Liver (tissue), 9 donors: ENCODE measurements around the gene EIF2AK3. TPM values are rescaled to one million over a fixed set of nuclear protein-coding genes. Genes with fewer than 3 reads are reported as not detected.

ENCODE experiments used
- DNase-seq: peaks from one replicate; pipeline ENCODE4 v3.0.0-alpha.2; 2017; ENCODE audit warnings: low spot score
- H3K27ac ChIP-seq, 2 donors: one replicate each; pipeline ENCODE4 v1.7.0; 2013; ENCODE audit warnings: inconsistent platforms in 2 of 2, low read length in 2 of 2, control low read depth in 1 of 2, low read depth in 1 of 2, mild to moderate bottlenecking in 1 of 2
- H3K27me3 ChIP-seq, 4 donors: one replicate each; pipeline versions ENCODE4 v1.6.1 to v1.7.0; 2013; ENCODE audit warnings: low read length in 3 of 4, inconsistent platforms in 1 of 4, mild to moderate bottlenecking in 1 of 4, moderate library complexity in 1 of 4; ENCODE audit not compliant: control insufficient read depth in 4 of 4, insufficient read depth in 4 of 4
- H3K36me3 ChIP-seq, 4 donors: one replicate each; pipeline versions ENCODE4 v1.6.1 to v1.7.0; 2013; ENCODE audit warnings: low read length in 3 of 4, mild to moderate bottlenecking in 3 of 4, low read depth in 1 of 4, moderate library complexity in 1 of 4; ENCODE audit not compliant: control insufficient read depth in 4 of 4, insufficient read depth in 3 of 4
- H3K4me1 ChIP-seq, 4 donors: one replicate each; pipeline versions ENCODE4 v1.6.1 to v1.7.0; 2013; ENCODE audit warnings: low read length in 3 of 4, mild to moderate bottlenecking in 3 of 4, moderate library complexity in 1 of 4; ENCODE audit not compliant: control insufficient read depth in 4 of 4, insufficient read depth in 4 of 4
- H3K4me3 ChIP-seq, 3 donors: one replicate each; pipeline versions ENCODE4 v1.6.1 to v1.7.0; 2013; ENCODE audit warnings: low read length in 3 of 3, control low read depth in 1 of 3, low read depth in 1 of 3, mild to moderate bottlenecking in 1 of 3
- H3K9ac ChIP-seq, 2 donors: one replicate each; pipeline ENCODE4 v1.7.0; 2013; ENCODE audit warnings: low read length in 2 of 2, mild to moderate bottlenecking in 2 of 2, moderate library complexity in 2 of 2, control low read depth in 1 of 2, low read depth in 1 of 2
- H3K9me3 ChIP-seq, 4 donors: one replicate each; pipeline versions ENCODE4 v1.6.1 to v1.7.0; 2013; ENCODE audit warnings: low read length in 3 of 4; ENCODE audit not compliant: control insufficient read depth in 4 of 4
- EGR1 ChIP-seq, 2 donors: IDR thresholded peaks; 2 replicates each; pipeline ENCODE4 v1.6.1; 2016 to 2018; ENCODE audit warnings: antibody characterized with exemption in 2 of 2, low read depth in 2 of 2
- FOXA1 ChIP-seq: IDR thresholded peaks from 2 replicates; pipeline ENCODE4 v1.6.1; 2016; ENCODE audit warnings: antibody characterized with exemption
- FOXA2 ChIP-seq: IDR thresholded peaks from 2 replicates; pipeline ENCODE4 v1.6.1; 2016; ENCODE audit warnings: antibody characterized with exemption
- GABPA ChIP-seq, 2 donors: IDR thresholded peaks in 1 of 2; conservative IDR thresholded peaks in 1 of 2; 2 replicates each; pipeline ENCODE4 v1.6.1; 2016; ENCODE audit warnings: antibody characterized with exemption in 2 of 2, mild to moderate bottlenecking in 1 of 2, moderate library complexity in 1 of 2
- HNF4A ChIP-seq, 2 donors: conservative IDR thresholded peaks; 2 replicates each; pipeline ENCODE4 v1.6.1; 2016; ENCODE audit warnings: antibody characterized with exemption in 2 of 2, mild to moderate bottlenecking in 2 of 2
- JUND ChIP-seq, 2 donors: IDR thresholded peaks; 2 replicates each; pipeline ENCODE4 v1.6.1; 2016; ENCODE audit warnings: antibody characterized with exemption in 2 of 2
- NR2F2 ChIP-seq: IDR thresholded peaks from 2 replicates; pipeline ENCODE4 v1.6.1; 2016; ENCODE audit warnings: antibody characterized with exemption
- RAD21 ChIP-seq, 2 donors: IDR thresholded peaks; 2 replicates each; pipeline ENCODE4 v1.6.1; 2016; ENCODE audit warnings: antibody characterized with exemption in 2 of 2, mild to moderate bottlenecking in 2 of 2
- RXRA ChIP-seq, 2 donors: IDR thresholded peaks; 2 replicates each; pipeline ENCODE4 v1.6.1; 2017 to 2018; ENCODE audit warnings: antibody characterized with exemption in 2 of 2, mild to moderate bottlenecking in 1 of 2
- SP1 ChIP-seq: IDR thresholded peaks from 2 replicates; pipeline ENCODE4 v1.6.1; 2018; ENCODE audit warnings: antibody characterized with exemption, mild to moderate bottlenecking
- TAF1 ChIP-seq: conservative IDR thresholded peaks from 2 replicates; pipeline ENCODE4 v1.6.1; 2016; ENCODE audit warnings: antibody characterized with exemption, mild to moderate bottlenecking
- YY1 ChIP-seq: IDR thresholded peaks from 2 replicates; pipeline ENCODE4 v1.6.1; 2016; ENCODE audit warnings: antibody characterized with exemption, mild to moderate bottlenecking
- WGBS: extraction: QIAGEN DNeasy Blood & Tissue Kit; methylation state at CpG from one replicate; pipeline ENCODE4 v1.1.7; 2013; 5-methylcytosine and 5-hydroxymethylcytosine counted together
- polyA plus RNA-seq, 2 donors: library from polyadenylated mRNA; stranded (reverse) in 1 of 2; unstranded in 1 of 2; fragments of 200-250 nt in 1 of 2; fragments of >200 nt in 1 of 2; fragmentation: Nextera tagmentation in 1 of 2; extraction: Ambion mirVana in 1 of 2; gene quantifications; one replicate each; pipeline versions ENCODE4 v1.2.1 to v1.2.3, GENCODE V29; 2013 to 2015
- total RNA-seq, 2 donors: library from RNA; depleted of rRNA; stranded (reverse); fragments of >200 nt; gene quantifications; one replicate each; pipeline ENCODE4 v1.2.3, GENCODE V29; 2014
- TF ChIP-seq, protein P1 (sequence below): fragments of 150-350 bp; IDR thresholded peaks from 2 replicates; pipeline ENCODE4 v1.5.1; 2017; ENCODE audit warnings: improper control_type of control experiment, low read depth, low read length; ENCODE audit not compliant: missing input control
- TF ChIP-seq, protein P2 (sequence below): IDR thresholded peaks from 2 replicates; pipeline ENCODE4 v1.6.1; 2016; ENCODE audit warnings: antibody characterized with exemption
- TF ChIP-seq, protein P3 (sequence below): IDR thresholded peaks from 2 replicates; pipeline ENCODE4 v1.6.1; 2016; ENCODE audit warnings: antibody characterized with exemption, mild to moderate bottlenecking
- TF ChIP-seq, protein P4 (sequence below): IDR thresholded peaks from 2 replicates; pipeline ENCODE4 v1.6.1; 2016; ENCODE audit warnings: antibody characterized with exemption
- donor health status: healthy.
- donor health status: healthy.
- donor health status: healthy.
- donor health status: healthy.
- donor health status: healthy.

The EIF2AK3 gene
- total and polyA plus RNA-seq, 4 donors, result 2.9 to 31.5 (median 9.2) TPM

DNA sequence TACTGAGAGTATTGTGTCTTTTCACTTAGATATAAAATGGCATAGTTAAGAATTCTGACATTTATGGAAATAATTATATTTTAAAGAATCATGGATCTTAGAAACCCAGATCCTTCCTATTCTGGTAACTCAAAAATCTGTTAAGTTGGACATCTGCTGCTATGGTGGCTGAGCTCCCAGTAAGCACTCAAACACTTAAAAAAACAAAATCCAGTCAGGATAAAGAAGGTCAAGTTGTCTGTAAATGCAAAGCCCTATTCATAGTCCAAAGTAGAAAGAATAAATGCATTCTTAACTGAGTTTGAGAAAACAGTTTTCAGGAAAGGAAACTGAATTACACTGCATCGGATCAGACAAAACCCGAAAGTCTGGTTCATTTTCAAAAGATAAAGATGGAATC, 35.6 kb downstream of the EIF2AK3 start:
- H3K4me1 ChIP-seq, result no peaks in the 10 kb centered on the region
- peaks cover 6 to 35% (median 22%) of the 10 kb centered on the region in 4 donors for H3K36me3 ChIP-seq
- H3K4me3 ChIP-seq, result no peak overlapping the region
- 93% methylated on average over 2 of the region's 2 CpGs for WGBS
- no peak for TF ChIP-seq YY1
- TF ChIP-seq JUND (IDR thresholded peaks at IDR 0.05), result no peak
- TF ChIP-seq GABPA (IDR thresholded peaks at IDR 0.05 in 1 of 2, conservative IDR thresholded peaks at IDR 0.05 in 1 of 2), result no peak
- TF ChIP-seq, protein P1, sequence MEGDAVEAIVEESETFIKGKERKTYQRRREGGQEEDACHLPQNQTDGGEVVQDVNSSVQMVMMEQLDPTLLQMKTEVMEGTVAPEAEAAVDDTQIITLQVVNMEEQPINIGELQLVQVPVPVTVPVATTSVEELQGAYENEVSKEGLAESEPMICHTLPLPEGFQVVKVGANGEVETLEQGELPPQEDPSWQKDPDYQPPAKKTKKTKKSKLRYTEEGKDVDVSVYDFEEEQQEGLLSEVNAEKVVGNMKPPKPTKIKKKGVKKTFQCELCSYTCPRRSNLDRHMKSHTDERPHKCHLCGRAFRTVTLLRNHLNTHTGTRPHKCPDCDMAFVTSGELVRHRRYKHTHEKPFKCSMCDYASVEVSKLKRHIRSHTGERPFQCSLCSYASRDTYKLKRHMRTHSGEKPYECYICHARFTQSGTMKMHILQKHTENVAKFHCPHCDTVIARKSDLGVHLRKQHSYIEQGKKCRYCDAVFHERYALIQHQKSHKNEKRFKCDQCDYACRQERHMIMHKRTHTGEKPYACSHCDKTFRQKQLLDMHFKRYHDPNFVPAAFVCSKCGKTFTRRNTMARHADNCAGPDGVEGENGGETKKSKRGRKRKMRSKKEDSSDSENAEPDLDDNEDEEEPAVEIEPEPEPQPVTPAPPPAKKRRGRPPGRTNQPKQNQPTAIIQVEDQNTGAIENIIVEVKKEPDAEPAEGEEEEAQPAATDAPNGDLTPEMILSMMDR, result no peak
- TF ChIP-seq TAF1, result no peak
- no peak for TF ChIP-seq EGR1 (IDR thresholded peaks at IDR 0.05; ENCODE audit: low read depth in 2 of 2)
- TF ChIP-seq, protein P2, sequence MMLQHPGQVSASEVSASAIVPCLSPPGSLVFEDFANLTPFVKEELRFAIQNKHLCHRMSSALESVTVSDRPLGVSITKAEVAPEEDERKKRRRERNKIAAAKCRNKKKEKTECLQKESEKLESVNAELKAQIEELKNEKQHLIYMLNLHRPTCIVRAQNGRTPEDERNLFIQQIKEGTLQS, result no peak
- no peak for TF ChIP-seq FOXA1
- no peak for TF ChIP-seq RAD21 (IDR thresholded peaks at IDR 0.05)
- no peak for TF ChIP-seq RXRA (IDR thresholded peaks at IDR 0.05)
- TF ChIP-seq, protein P3, sequence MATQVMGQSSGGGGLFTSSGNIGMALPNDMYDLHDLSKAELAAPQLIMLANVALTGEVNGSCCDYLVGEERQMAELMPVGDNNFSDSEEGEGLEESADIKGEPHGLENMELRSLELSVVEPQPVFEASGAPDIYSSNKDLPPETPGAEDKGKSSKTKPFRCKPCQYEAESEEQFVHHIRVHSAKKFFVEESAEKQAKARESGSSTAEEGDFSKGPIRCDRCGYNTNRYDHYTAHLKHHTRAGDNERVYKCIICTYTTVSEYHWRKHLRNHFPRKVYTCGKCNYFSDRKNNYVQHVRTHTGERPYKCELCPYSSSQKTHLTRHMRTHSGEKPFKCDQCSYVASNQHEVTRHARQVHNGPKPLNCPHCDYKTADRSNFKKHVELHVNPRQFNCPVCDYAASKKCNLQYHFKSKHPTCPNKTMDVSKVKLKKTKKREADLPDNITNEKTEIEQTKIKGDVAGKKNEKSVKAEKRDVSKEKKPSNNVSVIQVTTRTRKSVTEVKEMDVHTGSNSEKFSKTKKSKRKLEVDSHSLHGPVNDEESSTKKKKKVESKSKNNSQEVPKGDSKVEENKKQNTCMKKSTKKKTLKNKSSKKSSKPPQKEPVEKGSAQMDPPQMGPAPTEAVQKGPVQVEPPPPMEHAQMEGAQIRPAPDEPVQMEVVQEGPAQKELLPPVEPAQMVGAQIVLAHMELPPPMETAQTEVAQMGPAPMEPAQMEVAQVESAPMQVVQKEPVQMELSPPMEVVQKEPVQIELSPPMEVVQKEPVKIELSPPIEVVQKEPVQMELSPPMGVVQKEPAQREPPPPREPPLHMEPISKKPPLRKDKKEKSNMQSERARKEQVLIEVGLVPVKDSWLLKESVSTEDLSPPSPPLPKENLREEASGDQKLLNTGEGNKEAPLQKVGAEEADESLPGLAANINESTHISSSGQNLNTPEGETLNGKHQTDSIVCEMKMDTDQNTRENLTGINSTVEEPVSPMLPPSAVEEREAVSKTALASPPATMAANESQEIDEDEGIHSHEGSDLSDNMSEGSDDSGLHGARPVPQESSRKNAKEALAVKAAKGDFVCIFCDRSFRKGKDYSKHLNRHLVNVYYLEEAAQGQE, result no peak
- TF ChIP-seq, protein P4, sequence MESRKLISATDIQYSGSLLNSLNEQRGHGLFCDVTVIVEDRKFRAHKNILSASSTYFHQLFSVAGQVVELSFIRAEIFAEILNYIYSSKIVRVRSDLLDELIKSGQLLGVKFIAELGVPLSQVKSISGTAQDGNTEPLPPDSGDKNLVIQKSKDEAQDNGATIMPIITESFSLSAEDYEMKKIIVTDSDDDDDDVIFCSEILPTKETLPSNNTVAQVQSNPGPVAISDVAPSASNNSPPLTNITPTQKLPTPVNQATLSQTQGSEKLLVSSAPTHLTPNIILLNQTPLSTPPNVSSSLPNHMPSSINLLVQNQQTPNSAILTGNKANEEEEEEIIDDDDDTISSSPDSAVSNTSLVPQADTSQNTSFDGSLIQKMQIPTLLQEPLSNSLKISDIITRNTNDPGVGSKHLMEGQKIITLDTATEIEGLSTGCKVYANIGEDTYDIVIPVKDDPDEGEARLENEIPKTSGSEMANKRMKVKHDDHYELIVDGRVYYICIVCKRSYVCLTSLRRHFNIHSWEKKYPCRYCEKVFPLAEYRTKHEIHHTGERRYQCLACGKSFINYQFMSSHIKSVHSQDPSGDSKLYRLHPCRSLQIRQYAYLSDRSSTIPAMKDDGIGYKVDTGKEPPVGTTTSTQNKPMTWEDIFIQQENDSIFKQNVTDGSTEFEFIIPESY, result no peak
- TF ChIP-seq NR2F2, result no peak
- H3K27ac ChIP-seq, result no peak overlapping the region
- H3K9ac ChIP-seq, result no peak overlapping the region
- no peaks in the 10 kb centered on the region for H3K9me3 ChIP-seq
- no peak for DNase-seq
- H3K27me3 ChIP-seq, result no peaks in the 10 kb centered on the region

DNA sequence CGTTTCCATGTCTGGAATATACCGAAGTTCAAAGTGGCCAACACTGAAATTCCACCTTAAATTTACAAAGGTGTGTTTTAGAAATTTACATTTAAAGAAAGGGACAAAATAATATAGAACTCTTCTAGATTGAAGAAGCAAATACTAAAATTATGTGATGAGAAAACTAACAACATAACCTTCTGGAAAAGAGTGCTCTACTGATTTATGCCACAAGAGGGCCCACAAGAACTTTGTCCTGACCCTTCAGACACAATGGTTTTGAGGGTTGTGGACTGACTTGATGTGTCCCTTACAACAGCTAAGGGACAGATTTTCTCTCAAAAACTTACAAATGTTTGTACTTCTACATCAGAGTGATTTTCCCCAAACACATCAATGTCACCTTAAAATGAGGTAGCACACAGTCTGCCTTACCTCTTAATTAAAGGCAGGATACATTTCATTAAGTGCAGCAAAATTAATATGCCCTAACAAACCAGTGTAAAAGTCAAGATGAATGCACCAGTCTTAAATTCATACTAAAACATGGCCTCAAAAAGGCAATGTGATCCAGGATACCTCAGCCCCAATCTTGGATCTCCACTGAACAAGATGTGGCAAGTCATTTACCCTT, 36.2 kb downstream of the EIF2AK3 start:
- TF ChIP-seq EGR1 (IDR thresholded peaks at IDR 0.05; ENCODE audit: low read depth in 2 of 2) (no peak), HNF4A (conservative IDR thresholded peaks at IDR 0.05) (peak; percentile 11 to 45), JUND (IDR thresholded peaks at IDR 0.05) (no peak), FOXA2 (no peak), RAD21 (IDR thresholded peaks at IDR 0.05) (peak; percentile 91 to 94), RXRA (IDR thresholded peaks at IDR 0.05) (peak in 1 of 2 donors; percentile 26), NR2F2 (no peak), SP1 (no peak)
- TF ChIP-seq, protein P1, result peak; percentile 66
- TF ChIP-seq, protein P4, result no peak

More for the DNA sequence above, 36.2 kb downstream of the EIF2AK3 start:
- H3K27me3 ChIP-seq, result no peaks in the 10 kb centered on the region
- H3K9me3 ChIP-seq, result no peaks in the 10 kb centered on the region
- H3K9ac ChIP-seq, result no peak overlapping the region
- H3K36me3 ChIP-seq, result peaks cover 6 to 35% (median 22%) of the 10 kb centered on the region in 4 donors
- DNase-seq, result no peak
- H3K27ac ChIP-seq, result no peak overlapping the region
- H3K4me3 ChIP-seq, result no peak overlapping the region
- 96% methylated on average over 2 of the region's 2 CpGs for WGBS
- no peaks in the 10 kb centered on the region for H3K4me1 ChIP-seq
